Muscle of arm (tissue), 12 donors: Measurements from ENCODE around the gene PMEL. TPM values are rescaled to one million over a fixed set of nuclear protein-coding genes. Genes with fewer than 3 reads are reported as not detected.
"Not testable (repeated sequence)": the region's sequence is repeated elsewhere in the genome, so short reads cannot be mapped to it uniquely, and the experiment has no call there.

Source experiments
- DNase-seq: peaks from one replicate; pipeline ENCODE4 v3.0.0-alpha.2; 2013
- polyA plus RNA-seq, 12 donors: library from polyadenylated mRNA; unstranded; fragments of 120-200 nt; gene quantifications; one replicate each; pipeline ENCODE4 v1.2.1, GENCODE V29; 2013; ENCODE audit not compliant: insufficient read length in 12 of 12

PMEL gene
- polyA plus RNA-seq, 12 donors: 0.58 to 51.6 (median 1.9) TPM; not detected in 2

- no peak for DNase-seq
These were observed 40.5 kb downstream of the PMEL start for GRCh38 chr12:55925371-55925770.

GRCh38 chr12:55923648-55924047 lies 42.2 kb downstream of the PMEL start:
- DNase-seq: not testable (repeated sequence)

GRCh38 chr12:55922126-55922525 lies 43.7 kb downstream of the PMEL start:
- DNase-seq: no peak

GRCh38 chr12:55919032-55919431 lies 46.8 kb downstream of the PMEL start:
- not testable (repeated sequence) for DNase-seq

GRCh38 chr12:55915482-55915859 lies 50.4 kb downstream of the PMEL start:
- no peak for DNase-seq

- DNase-seq: no peak
These were observed 52.9 kb downstream of the PMEL start for GRCh38 chr12:55912908-55913307.

- no peak for DNase-seq
These were observed 56.3 kb downstream of the PMEL start for GRCh38 chr12:55909513-55909884.

GRCh38 chr12:55908726-55909512 lies 56.9 kb downstream of the PMEL start:
- DNase-seq: no peak

- no peak for DNase-seq
These were observed 59.8 kb downstream of the PMEL start for GRCh38 chr12:55906056-55906455.

Other genes starting within 250 kb of the PMEL start
- gene BLOC1S1, start 250.0 kb downstream of the PMEL start, polyA plus RNA-seq: 100 to 1,000 TPM in 1 of 12 donors, 10 to 100 TPM in 10, not detected in 1; 74.6 to 114 (median 91.6) TPM
- 10 to 100 TPM in 11 of 12 donors, not detected in 1; 10.4 to 50.8 (median 38.0) TPM for gene RDH5, start 245.6 kb downstream of the PMEL start, polyA plus RNA-seq
- 100 to 1,000 TPM; 417 to 887 (median 763) TPM for gene CD63, start 237.0 kb downstream of the PMEL start, polyA plus RNA-seq
- gene GDF11, start 222.9 kb downstream of the PMEL start, polyA plus RNA-seq: 10 to 100 TPM in 10 of 12 donors, 1 to 10 TPM in 2; 8.4 to 47.6 (median 13.4) TPM
- gene SARNP, start 148.3 kb downstream of the PMEL start, polyA plus RNA-seq: 10 to 100 TPM in 11 of 12 donors, not detected in 1; 60.8 to 94.0 (median 83.5) TPM
- gene ORMDL2, start 148.0 kb downstream of the PMEL start, polyA plus RNA-seq: 10 to 100 TPM in 11 of 12 donors, not detected in 1; 13.1 to 20.8 (median 17.6) TPM
- 10 to 100 TPM in 11 of 12 donors, not detected in 1; 18.6 to 27.5 (median 24.4) TPM for gene DNAJC14, start 136.5 kb downstream of the PMEL start, polyA plus RNA-seq
- 10 to 100 TPM in 1 of 12 donors, 1 to 10 TPM in 9, not detected in 2; 1.5 to 11.2 (median 2.3) TPM for gene MMP19, start 123.1 kb downstream of the PMEL start, polyA plus RNA-seq
- gene PYM1, start 38.1 kb downstream of the PMEL start, polyA plus RNA-seq: 10 to 100 TPM in 11 of 12 donors, not detected in 1; 18.2 to 35.9 (median 21.8) TPM
- 100 to 1,000 TPM in 1 of 12 donors, 10 to 100 TPM in 9, not detected in 2; 10.1 to 108 (median 15.3) TPM for gene DGKA, start 34.9 kb downstream of the PMEL start, polyA plus RNA-seq
- gene CDK2, start 788 bp upstream of the PMEL start, polyA plus RNA-seq: 10 to 100 TPM in 11 of 12 donors, not detected in 1; 20.1 to 59.4 (median 30.2) TPM
- gene RAB5B, start 8.0 kb upstream of the PMEL start, polyA plus RNA-seq: 100 to 1,000 TPM in 11 of 12 donors, not detected in 1; 115 to 151 (median 130) TPM
- gene SUOX, start 31.2 kb upstream of the PMEL start, polyA plus RNA-seq: 10 to 100 TPM in 11 of 12 donors, not detected in 1; 12.0 to 30.1 (median 14.7) TPM
- 10 to 100 TPM in 2 of 12 donors, 1 to 10 TPM in 9, not detected in 1; 6.4 to 18.9 (median 8.8) TPM for gene IKZF4, start 55.0 kb upstream of the PMEL start, polyA plus RNA-seq
- 100 to 1,000 TPM in 11 of 12 donors, not detected in 1; 101 to 603 (median 433) TPM for gene RPS26, start 75.9 kb upstream of the PMEL start, polyA plus RNA-seq
- 1,000 to 10,000 TPM in 1 of 12 donors, 100 to 1,000 TPM in 11; 119 to 2,162 (median 195) TPM for gene ERBB3, start 114.1 kb upstream of the PMEL start, polyA plus RNA-seq
- gene PA2G4, start 138.5 kb upstream of the PMEL start, polyA plus RNA-seq: 100 to 1,000 TPM in 9 of 12 donors, 10 to 100 TPM in 2, not detected in 1; 94.9 to 156 (median 115) TPM
- over 10,000 TPM in 1 of 12 donors, 1,000 to 10,000 TPM in 11; 2,042 to 11,980 (median 5,603) TPM for gene RPL41, start 150.6 kb upstream of the PMEL start, polyA plus RNA-seq
- gene ZC3H10, start 152.2 kb upstream of the PMEL start, polyA plus RNA-seq: 1 to 10 TPM in 11 of 12 donors, not detected in 1; 3.3 to 8.8 (median 5.0) TPM
- 10 to 100 TPM in 11 of 12 donors, not detected in 1; 40.1 to 83.4 (median 75.0) TPM for gene ESYT1, start 162.2 kb upstream of the PMEL start, polyA plus RNA-seq
- gene MYL6B, start 186.5 kb upstream of the PMEL start, polyA plus RNA-seq: 1,000 to 10,000 TPM in 2 of 12 donors, 100 to 1,000 TPM in 10; 364 to 1,212 (median 828) TPM
- gene MYL6, start 192.3 kb upstream of the PMEL start, polyA plus RNA-seq: 1,000 to 10,000 TPM in 11 of 12 donors, not detected in 1; 1,137 to 1,762 (median 1,374) TPM
- gene SMARCC2, start 223.4 kb upstream of the PMEL start, polyA plus RNA-seq: 100 to 1,000 TPM in 1 of 12 donors, 10 to 100 TPM in 10, not detected in 1; 56.4 to 105 (median 65.4) TPM